MCF 10A (cell line): ENCODE measurements around the gene CFAP97D2. TPM values are rescaled to one million over a fixed set of nuclear protein-coding genes. Genes with fewer than 3 reads are reported as not detected.

Experiments used
- BruUV-seq: library from RNA; stranded (reverse); fragments of 400-500 nt; replicated peaks from 2 replicates; lab custom pipeline; 2021; lab: Mats Ljungman, UMichigan
- CTCF ChIA-PET: fragments of 300-600 bp; sonication (Branson Sonifier 250); formaldehyde crosslinking; extraction: SDS; loops from one replicate; lab custom pipeline; 2021; ENCODE audit warnings: antibody characterized with exemption, inconsistent platforms; lab: Yijun Ruan, JAX
- POLR2A ChIA-PET: fragments of 300-600, 350-650 bp; sonication (Branson Sonifier 250); formaldehyde crosslinking; extraction: SDS; loops from one replicate; lab custom pipeline; 2020; ENCODE audit warnings: antibody characterized with exemption, inconsistent platforms; lab: Yijun Ruan, JAX
- DNase-seq: peaks from one replicate; pipeline ENCODE4 v3.0.0-alpha.2; 2018; ENCODE audit not compliant: unreplicated experiment
- H3K27ac Mint-ChIP-seq: one replicate; pipeline ENCODE4 v1.8.0; 2022; ENCODE audit warnings: mild to moderate bottlenecking, low read depth, mixed read lengths; ENCODE audit not compliant: unreplicated experiment
- H3K27me3 Mint-ChIP-seq: one replicate; pipeline ENCODE4 v1.8.0; 2022; ENCODE audit warnings: mixed read lengths; ENCODE audit not compliant: insufficient read depth, unreplicated experiment
- H3K36me3 Mint-ChIP-seq: one replicate; pipeline ENCODE4 v1.8.0; 2022; ENCODE audit warnings: mild to moderate bottlenecking, moderate library complexity, mixed read lengths; ENCODE audit not compliant: insufficient read depth, unreplicated experiment
- H3K4me1 Mint-ChIP-seq: one replicate; pipeline ENCODE4 v1.8.0; 2022; ENCODE audit warnings: mixed read lengths; ENCODE audit not compliant: insufficient read depth, unreplicated experiment
- H3K4me3 Mint-ChIP-seq: one replicate; pipeline ENCODE4 v1.8.0; 2022; ENCODE audit warnings: mild to moderate bottlenecking, moderate library complexity, mixed read lengths; ENCODE audit not compliant: unreplicated experiment
- H3K9me3 Mint-ChIP-seq: one replicate; pipeline ENCODE4 v1.8.0; 2022; ENCODE audit warnings: mixed read lengths; ENCODE audit not compliant: unreplicated experiment
- intact Hi-C: fragments of 100-400 bp; cut with micrococcal nuclease; formaldehyde crosslinking; loops from 2 replicates; pipeline ENCODE4 v1.14.1; 2022
- total RNA-seq: library from RNA; stranded (reverse); gene quantifications from 2 replicates; pipeline ENCODE4 v1.2.3, GENCODE V29; 2022
- TF ChIP-seq, protein P1 (sequence below): fragments of 200-600 bp; IDR thresholded peaks from one replicate; pipeline ENCODE4 v1.8.0; 2022; ENCODE audit warnings: antibody characterized with exemption, mild to moderate bottlenecking; ENCODE audit not compliant: unreplicated experiment

Gene CFAP97D2
- total RNA-seq, 1 experiment from 2014 or later, result not detected

DNA sequence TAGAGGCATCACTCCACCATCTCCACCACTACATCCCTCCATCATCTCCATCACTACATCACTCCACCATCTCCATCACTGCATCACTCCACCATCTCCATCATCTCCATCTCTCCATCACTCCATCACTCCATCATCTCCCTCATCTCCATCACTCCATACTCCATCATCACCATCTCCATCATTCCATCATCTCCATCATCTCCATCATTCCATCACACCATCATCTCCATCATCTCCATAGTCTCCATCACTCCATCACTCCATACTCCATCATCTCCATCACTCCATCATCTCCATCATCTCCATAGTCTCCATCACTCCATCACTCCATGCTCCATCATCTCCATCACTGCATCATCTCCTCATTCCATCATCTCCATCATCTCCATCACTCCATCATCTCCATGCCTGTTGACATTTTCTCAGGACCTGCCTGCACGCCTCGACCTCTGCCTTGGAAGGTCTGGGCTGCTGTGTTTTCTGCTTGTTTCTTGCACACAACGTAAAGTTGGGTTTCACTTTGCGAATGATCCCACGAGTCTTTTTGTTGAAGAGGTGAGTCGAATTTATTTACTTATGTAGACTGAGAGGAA lies 25.5 kb upstream of the CFAP97D2 start:
- Mint-ChIP-seq H3K36me3 (no peaks in the 10 kb centered on the region), H3K4me3 (no peak overlapping the region), H3K4me1 (peaks cover 10% of the 10 kb centered on the region), H3K9me3 (peaks cover 10% of the 10 kb centered on the region), H3K27me3 (no peaks in the 10 kb centered on the region), H3K27ac (no peak overlapping the region)
- BruUV-seq, result no TSS peak
- DNase-seq, result no peak
- POLR2A ChIA-PET, result no interaction called here
- TF ChIP-seq, protein P1, sequence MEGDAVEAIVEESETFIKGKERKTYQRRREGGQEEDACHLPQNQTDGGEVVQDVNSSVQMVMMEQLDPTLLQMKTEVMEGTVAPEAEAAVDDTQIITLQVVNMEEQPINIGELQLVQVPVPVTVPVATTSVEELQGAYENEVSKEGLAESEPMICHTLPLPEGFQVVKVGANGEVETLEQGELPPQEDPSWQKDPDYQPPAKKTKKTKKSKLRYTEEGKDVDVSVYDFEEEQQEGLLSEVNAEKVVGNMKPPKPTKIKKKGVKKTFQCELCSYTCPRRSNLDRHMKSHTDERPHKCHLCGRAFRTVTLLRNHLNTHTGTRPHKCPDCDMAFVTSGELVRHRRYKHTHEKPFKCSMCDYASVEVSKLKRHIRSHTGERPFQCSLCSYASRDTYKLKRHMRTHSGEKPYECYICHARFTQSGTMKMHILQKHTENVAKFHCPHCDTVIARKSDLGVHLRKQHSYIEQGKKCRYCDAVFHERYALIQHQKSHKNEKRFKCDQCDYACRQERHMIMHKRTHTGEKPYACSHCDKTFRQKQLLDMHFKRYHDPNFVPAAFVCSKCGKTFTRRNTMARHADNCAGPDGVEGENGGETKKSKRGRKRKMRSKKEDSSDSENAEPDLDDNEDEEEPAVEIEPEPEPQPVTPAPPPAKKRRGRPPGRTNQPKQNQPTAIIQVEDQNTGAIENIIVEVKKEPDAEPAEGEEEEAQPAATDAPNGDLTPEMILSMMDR, result no peak
- CTCF ChIA-PET, result no interaction called here
- intact Hi-C loops, result loop anchor here (5.0 to 10.0 kb wide), 2 partner anchors 74 to 199 kb away; no protein-coding TSS in a partner anchor

DNA sequence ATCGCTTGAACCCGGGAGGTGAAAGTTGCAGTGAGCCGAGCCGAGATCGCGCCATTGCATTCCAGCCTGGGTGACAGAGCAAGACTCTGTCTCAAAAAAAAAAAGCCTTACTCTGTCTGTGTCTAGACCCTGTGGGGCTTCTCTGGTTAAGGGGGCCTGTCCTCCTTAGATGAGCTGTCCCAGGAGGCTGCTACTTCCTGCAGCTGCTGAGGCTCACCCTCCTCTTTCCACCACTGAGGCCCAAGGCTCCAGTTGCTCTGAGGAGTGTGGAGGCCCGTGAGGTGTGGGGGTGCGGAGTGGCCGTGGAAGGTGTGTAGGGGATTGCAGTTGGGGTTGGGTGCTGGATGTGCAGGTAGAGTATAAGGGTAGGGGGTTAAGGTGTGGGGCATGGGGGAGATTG lies 24.6 kb upstream of the CFAP97D2 start:
- no peaks in the 10 kb centered on the region for H3K36me3 Mint-ChIP-seq
- TF ChIP-seq, protein P1, result no peak
- no peak for DNase-seq
- no peak overlapping the region for H3K27ac Mint-ChIP-seq
- H3K9me3 Mint-ChIP-seq, result peaks cover 10% of the 10 kb centered on the region
- no peak overlapping the region for H3K4me3 Mint-ChIP-seq
- H3K4me1 Mint-ChIP-seq, result peaks cover 10% of the 10 kb centered on the region
- CTCF ChIA-PET, result interaction anchor here (0.6 to 0.7 kb wide), 2 partner anchors 90 to 116 kb away, joined by 3 to 5 read pairs; no protein-coding TSS in a partner anchor
- BruUV-seq, result no TSS peak
- POLR2A ChIA-PET, result no interaction called here
- H3K27me3 Mint-ChIP-seq, result no peaks in the 10 kb centered on the region
- intact Hi-C loops, result loop anchor here (5.0 to 10.0 kb wide), 2 partner anchors 73 to 200 kb away; no protein-coding TSS in a partner anchor

DNA sequence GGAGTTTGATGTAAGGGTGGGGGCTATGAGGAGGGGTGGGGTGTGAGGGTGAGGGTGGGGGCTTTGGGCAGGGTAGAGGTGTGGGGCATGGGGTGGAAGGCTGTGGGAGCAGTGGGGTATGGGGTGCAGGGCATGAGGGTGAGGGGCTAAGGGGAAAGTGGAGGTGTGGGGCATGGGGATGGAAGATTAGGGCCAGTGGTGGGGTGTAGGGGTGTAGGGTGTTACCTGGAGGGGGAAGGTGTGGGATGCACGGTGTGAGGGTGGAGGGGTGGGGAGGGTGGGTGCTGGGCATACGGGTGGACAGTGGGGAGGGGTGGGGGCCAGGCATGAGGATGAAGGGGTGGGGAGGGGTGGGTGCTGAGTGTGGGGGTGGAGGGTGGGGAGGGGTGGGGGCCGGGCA lies 23.7 kb upstream of the CFAP97D2 start:
- peaks cover 8% of the 10 kb centered on the region for H3K27me3 Mint-ChIP-seq
- intact Hi-C loops, result loop anchor here (10.0 kb wide), 1 partner anchor 201 kb away; no protein-coding TSS in a partner anchor
- CTCF ChIA-PET, result no interaction called here

More for the DNA sequence above, 23.7 kb upstream of the CFAP97D2 start:
- POLR2A ChIA-PET, result no interaction called here
- TF ChIP-seq, protein P1, result no peak
- Mint-ChIP-seq H3K27ac (no peak overlapping the region), H3K4me3 (no peak overlapping the region), H3K36me3 (no peaks in the 10 kb centered on the region), H3K4me1 (peaks cover 10% of the 10 kb centered on the region), H3K9me3 (peaks cover 10% of the 10 kb centered on the region)
- BruUV-seq, result no TSS peak
- DNase-seq, result no peak
